ENCODE data around the gene DERA.
"Not testable (repeated sequence)": the region's sequence is repeated elsewhere in the genome, so short reads cannot be mapped to it uniquely, and the experiment has no call there.

DERA gene

DNA sequence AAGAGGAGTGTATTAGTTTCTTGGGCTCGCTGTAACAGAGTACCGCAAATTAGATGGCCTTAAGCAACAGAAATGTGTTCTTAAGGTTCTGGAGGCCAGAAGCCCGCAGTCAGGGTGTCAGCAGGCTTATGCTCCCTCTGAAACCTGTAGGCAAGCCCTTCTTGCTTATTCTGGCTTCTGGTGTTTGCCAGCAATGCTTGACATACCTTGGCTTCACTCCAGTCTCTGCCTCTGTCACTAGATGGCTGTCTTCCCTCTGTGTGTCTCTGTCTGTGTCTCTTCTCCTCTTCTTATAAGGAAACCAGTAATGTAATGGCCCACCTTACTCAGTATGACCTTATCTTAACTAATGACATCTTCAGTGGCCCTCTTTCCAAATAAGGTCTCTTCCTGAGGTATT lies 85.1 kb downstream of the DERA start:
- H3K4me3 ChIP-seq: no peak overlapping the region
- H3K27ac ChIP-seq: no peak overlapping the region

DNA sequence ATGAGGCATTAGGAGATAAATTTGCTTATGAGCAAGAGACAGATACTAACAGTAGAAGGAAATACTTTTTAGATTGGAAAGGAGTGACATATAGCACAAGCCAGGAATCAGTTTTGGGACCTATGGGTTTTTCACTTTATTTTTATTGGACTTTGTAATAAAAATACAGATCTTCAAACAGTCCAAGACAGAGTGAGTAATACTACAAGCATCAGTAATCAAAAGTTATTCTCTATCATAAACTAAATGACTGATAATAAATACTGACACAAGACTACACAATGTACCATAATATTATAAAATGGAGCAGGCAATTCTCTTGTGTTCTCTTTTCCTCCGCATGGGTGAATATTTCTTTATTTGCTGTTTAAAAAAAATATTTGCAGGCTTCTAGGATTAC lies 85.8 kb downstream of the DERA start:
- no peak overlapping the region for H3K27ac ChIP-seq
- H3K4me3 ChIP-seq: no peak overlapping the region

DNA sequence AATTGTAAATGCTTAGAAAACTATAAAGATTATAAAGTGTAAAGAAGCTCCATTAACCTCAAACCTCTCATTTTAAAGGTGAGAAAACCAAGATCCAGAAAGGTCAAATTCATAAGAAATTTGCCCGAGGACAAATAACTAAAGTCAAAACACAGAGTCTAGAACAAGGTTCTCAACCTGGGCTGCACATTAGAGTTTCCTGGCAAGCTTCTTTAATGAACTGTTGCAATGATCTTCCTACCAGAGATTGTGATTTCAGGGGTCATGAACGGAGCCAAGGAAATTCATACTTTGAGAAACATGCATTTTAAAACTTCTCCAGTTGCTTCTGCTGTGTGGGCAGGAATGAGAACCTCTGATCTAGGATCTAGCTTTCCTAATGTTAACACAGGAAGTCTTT lies 86.8 kb downstream of the DERA start:
- H3K4me3 ChIP-seq: no peak overlapping the region
- no peak overlapping the region for H3K27ac ChIP-seq

DNA sequence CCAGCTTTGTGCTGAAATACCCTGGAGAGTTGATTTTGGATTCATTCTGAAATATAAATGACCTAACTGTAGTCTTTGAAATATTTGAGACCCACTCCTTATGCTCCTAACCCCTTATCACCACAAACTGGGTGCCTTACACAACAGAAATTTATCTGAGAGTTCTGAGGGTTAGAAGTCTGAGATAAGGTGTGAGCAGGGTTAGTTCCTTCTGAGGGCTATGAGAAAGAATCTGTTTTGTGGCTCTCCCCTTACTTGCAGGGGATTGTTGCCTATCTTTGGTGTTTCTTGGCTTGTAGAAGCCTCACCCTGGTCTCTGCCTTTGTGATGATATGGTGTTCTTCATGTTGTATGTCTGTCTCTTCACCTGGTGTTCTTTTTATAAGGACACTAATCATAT lies 91.7 kb downstream of the DERA start:
- Histone ChIP-seq H3K27ac (no peak overlapping the region), H3K4me3 (no peak overlapping the region)

DNA sequence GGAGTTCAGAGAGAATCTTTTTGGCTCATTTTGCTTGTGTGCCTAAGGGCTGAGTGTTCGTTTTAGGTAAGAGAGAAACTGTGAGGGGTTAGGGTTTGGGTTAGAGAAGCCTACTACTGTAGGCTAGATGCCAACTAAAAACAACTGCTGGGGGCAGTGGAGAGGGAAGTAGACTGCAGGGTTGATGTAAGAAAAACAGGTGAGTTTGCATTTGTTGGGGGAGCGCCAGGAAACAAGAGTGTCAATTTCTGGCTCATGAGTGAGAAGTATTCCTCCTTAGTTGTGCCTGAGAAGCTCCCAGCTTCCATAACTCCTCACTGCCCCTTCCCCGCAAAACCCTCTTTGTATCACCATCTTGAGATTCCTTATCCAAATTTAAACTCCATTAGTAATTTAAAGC lies 92.3 kb downstream of the DERA start:
- no peak overlapping the region for H3K4me3 ChIP-seq
- no peak overlapping the region for H3K27ac ChIP-seq

DNA sequence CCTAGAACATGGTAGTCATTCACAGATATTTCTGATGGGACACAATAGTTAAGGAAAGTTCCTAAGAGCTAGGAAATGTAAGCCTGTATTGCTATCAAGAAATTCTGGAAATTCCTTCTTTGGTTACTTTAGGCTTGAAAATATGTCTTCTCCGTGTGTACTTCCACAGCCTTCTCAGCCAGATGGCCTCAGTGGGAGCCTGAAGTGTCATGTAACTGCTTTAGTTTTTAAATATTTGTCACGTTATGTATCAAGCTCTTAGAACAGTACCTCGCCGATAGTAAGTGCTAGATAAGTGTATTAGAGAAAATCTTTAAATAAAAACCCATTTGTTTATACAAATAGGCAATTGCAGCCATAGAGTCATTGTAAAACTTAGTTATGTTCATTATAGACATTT lies 95.6 kb downstream of the DERA start:
- Histone ChIP-seq H3K27ac (no peak overlapping the region), H3K4me3 (no peak overlapping the region)

DNA sequence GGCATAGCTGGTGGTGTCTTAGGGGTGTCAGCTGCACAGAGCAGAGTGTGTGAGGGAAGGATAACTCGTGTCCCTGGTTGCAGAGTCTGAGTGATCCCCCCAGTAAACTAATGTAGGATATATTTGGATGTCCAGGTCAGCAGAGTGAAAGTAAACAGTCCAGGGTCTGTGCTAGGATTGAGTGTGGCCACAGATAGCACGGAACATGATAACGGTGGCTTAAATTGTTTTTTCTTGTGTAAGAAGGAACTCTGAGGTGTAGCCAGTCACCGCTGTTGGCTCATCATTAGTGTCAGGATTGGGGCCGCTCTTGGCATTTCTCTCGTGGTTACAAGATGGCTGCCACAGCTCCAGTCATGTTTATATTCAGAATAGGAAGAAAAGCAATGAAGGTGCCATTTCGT lies 97.3 kb downstream of the DERA start:
- no peak overlapping the region for H3K27ac ChIP-seq
- no peak overlapping the region for H3K4me3 ChIP-seq

DNA sequence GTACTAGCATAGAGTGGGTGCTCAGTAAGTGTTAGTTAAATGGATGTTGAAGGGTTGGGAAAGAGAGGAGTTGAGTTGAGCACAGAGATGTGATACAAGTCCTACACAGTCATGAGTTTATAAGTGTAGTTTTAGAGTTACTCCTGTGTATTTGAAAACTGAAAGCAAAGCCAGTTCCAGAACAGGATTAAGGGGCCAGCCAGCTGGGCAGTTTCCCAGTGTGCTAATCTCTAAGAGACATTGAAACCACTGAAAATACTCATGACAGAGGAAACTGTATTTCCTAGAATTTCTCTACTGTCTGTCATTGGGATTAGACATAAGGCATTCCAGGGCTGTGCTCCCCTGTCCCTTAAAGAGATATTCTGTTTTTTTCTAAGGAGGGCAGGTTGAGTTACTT lies 101.0 kb downstream of the DERA start:
- Histone ChIP-seq H3K27ac (no peak overlapping the region), H3K4me3 (no peak overlapping the region)

DNA sequence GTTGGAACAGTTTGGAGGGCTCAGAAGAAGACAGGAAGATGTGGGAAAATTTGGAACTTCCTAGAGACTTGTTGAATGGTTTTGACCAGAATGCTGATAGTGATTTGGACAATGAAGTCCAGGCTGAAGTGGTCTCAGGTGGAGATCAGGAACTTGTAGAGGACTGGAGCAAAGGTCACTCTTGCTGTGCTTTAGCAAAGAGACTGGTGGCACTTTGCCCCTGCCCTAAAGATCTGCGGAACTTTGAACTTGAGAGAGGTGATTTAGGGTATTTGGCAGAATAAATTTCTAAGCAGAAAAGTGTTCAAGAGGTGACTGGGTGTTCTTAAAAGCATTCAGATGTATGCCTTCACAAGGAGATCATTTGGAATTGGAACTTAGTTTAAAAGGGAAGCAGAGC lies 102.6 kb downstream of the DERA start:
- not testable (repeated sequence) for H3K27ac ChIP-seq, H3K4me3 ChIP-seq

DNA sequence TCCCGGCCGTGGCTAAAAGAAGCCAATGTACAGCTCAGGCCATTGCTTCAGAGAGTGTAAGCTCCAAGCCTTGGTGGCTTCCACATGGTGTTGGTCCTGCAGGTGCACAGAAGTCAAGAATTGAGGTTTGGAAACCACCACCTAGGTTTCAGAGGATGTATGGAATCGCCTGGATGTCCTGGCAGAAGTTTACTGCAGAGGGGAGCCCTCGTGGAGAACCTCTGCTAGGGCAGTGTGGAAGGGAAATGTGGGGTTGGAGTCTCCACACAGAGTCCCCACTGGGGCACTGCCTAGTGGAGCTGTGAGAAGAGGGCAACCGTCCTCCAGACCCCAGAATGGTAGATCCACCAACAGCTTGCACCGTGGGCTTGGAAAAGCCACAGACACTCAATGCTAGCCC lies 103.3 kb downstream of the DERA start:
- H3K4me3 ChIP-seq, H3K27ac ChIP-seq: not testable (repeated sequence)

DNA sequence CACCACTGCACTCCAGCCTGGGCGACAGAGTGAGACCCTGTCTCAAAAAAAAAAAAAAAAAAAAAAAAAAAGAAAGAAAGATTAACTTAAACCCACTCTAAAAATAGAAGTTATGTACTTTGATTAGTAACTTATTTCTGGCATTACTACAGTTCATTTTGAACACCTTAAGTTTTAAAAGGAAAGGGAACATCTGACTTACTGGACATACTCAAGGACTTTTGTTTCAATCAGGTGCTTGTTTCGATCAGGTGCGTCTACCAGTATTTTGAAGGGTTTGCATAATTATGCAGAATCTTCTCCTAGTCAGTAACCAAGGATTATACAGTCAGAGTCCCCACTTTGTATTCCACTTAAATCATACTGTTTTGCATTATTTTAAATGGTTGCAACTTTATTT lies 105.6 kb downstream of the DERA start:
- Histone ChIP-seq H3K27ac (no peak overlapping the region), H3K4me3 (no peak overlapping the region)

DNA sequence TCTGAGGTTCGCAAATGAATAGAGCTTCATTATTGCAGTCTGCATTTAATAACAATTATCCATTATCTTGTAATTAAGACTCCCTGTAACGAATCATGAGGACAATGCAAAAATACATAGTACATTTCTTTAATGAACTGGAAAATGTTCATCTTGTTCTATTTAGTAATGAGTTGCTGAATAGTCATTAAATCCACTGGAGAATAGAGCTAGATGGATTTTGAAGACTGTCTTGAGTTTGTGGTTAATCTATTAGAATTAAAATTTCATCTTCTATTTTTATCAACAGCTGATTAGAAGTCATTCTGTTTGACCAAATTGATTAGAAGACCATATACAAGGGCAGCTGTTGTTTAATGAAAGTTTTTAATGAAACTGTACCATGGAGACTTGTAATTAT lies 107.2 kb downstream of the DERA start:
- Histone ChIP-seq H3K4me3 (no peak overlapping the region), H3K27ac (no peak overlapping the region)

DNA sequence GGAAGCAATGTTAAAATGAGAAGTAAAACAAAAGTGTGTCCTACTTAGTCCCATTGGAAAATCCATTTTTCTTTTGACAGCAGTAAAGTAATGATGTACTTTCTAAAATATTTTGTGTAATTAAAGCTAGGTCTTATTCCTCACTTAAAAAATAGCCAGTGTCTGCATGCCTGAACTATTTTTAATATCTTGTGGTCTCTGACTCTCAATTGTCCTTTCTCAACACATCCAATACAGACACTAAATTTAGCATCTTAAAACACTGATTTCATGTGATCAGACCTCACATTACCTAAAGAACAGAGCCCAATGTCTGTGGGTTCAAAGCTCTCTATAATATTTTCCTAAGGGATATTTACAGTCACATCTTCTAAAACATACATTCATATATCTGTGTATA lies 108.0 kb downstream of the DERA start:
- H3K27ac ChIP-seq: no peak overlapping the region
- no peak overlapping the region for H3K4me3 ChIP-seq

DNA sequence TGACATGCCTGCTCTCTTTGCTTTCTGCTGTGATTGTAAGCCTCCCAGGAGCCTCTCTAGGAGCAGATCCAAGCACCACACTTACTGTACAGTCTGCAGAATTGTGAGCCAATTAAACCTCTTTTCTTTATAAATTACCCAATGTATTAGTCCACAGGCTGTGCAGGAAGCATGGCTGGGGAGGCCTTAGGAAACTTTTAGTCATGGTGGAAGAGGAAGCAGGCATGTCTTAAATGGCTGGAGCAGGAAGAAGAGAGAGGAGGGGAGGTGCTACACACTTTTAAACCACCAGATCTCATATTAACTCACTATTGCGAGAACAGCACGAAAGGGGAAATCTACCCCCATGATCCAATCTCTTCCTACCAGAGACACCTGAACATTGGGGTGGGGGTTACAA lies 108.9 kb downstream of the DERA start:
- no peak overlapping the region for H3K4me3 ChIP-seq
- H3K27ac ChIP-seq: no peak overlapping the region

DNA sequence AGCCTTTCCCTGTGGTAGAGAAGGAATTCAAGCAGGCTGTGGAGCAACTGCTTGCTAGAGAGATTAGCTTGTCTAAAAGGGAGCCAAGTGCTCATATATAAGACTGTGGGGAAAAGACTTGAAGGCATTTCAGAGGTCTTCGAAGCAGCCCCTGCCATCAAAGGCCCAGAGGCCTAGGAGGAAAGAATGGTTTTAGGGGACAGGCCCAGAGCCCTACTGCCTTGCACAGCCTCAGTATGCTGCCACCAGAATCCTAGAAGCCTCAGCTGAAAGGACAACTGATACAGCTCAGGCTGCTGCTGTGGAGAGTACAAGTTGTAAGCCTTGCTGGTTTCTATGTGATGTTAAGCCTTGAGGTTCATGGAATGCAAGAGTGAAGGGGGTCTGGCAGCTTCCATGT lies 109.9 kb downstream of the DERA start:
- Histone ChIP-seq H3K27ac (no peak overlapping the region), H3K4me3 (no peak overlapping the region)

DNA sequence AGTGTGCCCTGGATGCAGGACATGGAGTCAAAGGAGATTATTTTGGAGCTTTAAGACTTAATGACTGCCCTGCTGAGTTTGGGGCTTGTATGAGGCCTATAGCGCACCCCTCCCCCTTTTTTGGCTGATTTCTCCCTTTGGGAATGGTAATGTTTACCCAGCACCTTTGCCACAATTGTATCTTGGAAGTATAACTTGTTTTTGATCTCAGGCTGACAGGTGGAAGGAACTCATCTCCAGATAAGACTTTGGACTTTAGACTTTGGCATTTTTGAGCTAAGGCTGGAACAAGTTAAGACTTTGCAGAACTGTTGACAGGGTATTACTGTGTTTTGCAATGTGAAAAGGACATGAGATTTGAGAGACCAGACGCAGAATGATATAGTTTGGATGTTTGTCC lies 110.5 kb downstream of the DERA start:
- Histone ChIP-seq H3K4me3 (no peak overlapping the region), H3K27ac (no peak overlapping the region)

DNA sequence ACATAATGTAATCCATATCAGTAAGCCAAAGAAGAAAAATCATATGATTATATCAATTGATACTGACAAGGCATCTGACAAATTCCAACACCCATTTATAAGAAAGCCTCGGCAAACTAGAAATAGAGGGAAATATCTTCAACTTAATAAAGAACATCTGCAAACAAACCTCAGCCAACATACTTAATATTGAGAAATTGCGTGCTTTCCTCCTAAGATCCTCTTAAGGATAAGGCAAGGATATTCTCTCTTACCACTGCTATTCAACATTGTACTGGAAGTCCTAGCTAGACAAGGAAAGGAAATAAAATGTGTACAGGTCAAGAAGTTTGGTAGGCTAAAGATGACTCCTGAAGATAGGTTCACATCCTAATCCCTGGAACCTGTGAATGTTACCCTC lies 115.9 kb downstream of the DERA start:
- Histone ChIP-seq H3K4me3 (no peak overlapping the region), H3K27ac (no peak overlapping the region)

DNA sequence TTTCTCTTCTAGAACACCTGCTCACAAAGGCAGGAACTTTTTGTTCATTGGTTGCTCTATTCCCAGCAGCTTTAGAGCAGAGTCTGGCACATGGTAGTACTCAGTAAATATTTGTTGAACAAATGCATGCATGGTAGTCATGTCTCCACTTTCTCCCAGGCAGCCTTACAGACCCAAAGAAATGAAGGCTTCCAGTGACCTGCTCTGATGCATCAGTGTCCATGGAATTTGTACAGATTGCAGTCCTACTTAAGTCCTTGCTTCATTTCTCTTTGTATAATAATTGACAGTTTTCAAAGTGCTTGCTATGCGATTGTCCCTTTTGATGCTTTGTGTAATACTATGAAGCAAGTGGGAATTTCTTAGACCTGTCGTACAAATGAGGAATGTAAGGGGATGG lies 119.6 kb downstream of the DERA start:
- H3K27ac ChIP-seq: no peak overlapping the region
- no peak overlapping the region for H3K4me3 ChIP-seq

DNA sequence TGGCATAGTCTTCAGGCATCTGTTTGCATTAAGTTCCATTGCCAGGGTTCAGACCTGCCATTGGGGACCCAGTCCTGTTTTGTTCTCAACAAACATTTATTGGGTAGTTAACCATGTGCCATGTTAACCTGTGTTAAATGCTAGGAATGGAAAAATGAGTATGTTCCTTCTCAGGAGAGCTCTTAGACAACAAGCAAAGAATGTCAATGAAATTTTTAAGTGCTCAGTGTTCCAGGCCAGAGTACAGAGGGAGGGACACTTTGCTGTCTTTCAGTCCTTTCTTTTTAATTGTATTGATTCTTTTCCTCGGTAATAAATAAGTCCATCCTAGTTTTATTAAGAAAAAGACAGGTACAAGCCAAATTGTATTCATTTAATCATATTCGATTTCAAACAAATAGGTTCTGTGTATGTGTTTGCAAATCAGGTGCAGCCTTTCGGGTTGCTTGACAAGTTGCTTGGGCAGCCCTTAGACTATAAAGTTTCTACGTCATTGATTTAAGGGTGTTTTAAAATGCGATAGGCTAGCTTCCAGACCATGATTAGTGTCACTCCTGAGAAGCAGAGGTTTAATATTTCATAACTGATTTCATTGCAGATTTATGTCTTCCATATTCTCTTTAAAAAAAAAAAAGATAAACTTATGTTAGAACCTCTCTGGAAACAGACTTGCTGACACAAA lies 123.1 kb downstream of the DERA start:
- no peak overlapping the region for H3K4me3 ChIP-seq
- no peak overlapping the region for H3K27ac ChIP-seq

DNA sequence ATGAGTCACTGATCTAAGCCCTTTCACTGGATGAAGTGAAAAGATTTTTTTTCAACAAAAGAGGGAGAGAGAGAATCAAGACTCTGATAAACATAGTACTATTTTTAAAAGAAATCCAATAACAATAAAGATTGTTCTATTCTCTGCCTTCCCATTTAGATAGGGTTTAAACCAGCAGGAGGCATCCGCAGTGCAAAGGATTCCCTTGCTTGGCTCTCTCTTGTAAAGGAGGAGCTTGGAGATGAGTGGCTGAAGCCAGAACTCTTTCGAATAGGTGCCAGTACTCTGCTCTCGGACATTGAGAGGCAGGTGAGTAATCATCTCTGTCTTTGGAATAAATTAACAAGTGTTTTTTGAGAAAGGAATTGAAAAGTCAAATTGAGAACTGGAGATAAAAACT lies 124.9 kb downstream of the DERA start:
- Histone ChIP-seq H3K4me3 (no peak overlapping the region), H3K27ac (no peak overlapping the region)

DNA sequence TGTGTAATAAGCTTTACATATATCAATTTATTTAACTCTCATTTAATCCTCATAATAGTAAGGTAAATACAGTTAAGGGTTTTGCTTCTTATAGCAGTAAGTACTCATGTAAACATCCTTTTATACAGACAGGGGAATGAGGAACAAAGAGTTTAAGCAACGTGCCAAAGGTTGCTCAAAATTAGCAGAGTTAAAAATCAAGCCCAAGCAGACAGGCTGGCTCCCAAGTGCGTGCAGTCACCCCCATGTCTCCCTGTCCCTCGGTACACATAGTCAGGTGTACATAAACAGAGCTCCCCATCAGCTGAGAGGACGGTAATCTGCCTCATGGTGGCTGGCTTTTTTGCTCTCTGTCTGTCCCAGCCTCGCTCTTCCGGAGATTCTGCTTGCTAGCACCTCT lies 126.4 kb downstream of the DERA start:
- Histone ChIP-seq H3K4me3 (no peak overlapping the region), H3K27ac (no peak overlapping the region)

DNA sequence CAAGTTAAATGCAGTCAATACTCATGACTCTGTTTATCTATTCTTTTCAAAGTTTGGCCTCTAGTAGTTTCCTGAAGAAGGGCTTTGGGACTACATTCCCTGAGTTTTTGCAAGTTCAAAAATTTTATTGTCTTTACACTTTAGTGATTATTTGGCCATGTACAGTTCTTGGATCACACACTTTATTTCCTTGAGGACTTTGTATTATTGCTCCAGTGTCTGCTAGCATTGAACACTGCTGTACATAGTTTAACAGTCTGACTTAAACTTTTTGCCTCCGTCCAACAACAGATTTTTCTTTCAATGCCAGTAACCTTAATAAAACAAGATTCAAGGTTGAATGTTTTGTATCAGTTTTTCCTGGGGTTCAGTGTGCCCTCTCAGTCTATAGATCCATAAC lies 132.3 kb downstream of the DERA start:
- no peak overlapping the region for H3K4me3 ChIP-seq
- H3K27ac ChIP-seq: no peak overlapping the region

DNA sequence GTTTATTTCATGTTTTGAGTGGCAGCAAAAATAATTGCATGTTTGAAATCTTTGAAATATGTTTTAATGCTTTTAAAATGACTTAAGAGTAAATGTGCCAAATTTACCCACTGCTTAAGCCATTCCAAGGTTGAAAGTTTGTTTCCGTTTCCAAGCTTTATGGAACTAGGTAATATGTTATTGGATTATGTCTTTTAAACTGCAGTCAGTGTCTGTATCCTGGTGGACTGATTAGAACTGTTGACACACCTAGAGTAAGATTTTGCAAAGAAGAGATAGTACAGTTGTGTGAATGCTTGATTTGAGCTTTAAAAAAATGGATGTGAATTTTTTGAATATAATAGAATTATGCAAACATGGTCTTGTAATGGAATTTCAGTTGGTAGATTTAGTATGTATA lies 135.1 kb downstream of the DERA start:
- Histone ChIP-seq H3K27ac (no peak overlapping the region), H3K4me3 (no peak overlapping the region)
